ENCODE results near the gene EEF2KMT.

Gene EEF2KMT

DNA sequence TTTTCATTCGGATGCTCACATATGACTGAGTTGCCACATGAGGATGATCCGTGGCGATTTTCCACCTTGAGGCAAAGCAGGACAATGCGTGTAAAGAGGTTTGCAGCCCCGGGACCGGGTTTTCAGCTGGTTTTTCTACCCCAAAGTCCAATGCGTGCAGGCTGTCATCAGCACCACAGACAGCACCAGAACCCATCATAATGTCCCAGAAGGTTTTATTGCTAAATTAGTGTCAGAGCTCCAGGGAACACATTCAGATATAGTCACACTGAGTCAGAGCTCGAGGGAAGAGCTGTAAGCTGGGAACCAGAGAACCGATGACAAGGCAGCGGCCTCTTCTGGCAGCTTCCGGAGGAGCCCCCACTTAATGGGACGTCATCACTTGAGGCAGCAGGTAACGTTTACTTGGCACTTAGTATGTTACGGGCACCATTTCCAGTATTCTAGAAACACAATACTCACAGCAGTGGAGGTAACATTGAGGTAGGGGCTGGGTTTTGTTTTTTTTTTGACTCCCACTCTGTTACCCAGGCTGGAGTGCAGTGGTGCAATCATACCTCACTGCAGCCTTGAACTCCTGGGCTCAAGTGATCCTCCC, 54.9 kb downstream of the EEF2KMT start:
- DNase-seq = peak in 2 of 58 donors; percentile 16 to 22

DNA sequence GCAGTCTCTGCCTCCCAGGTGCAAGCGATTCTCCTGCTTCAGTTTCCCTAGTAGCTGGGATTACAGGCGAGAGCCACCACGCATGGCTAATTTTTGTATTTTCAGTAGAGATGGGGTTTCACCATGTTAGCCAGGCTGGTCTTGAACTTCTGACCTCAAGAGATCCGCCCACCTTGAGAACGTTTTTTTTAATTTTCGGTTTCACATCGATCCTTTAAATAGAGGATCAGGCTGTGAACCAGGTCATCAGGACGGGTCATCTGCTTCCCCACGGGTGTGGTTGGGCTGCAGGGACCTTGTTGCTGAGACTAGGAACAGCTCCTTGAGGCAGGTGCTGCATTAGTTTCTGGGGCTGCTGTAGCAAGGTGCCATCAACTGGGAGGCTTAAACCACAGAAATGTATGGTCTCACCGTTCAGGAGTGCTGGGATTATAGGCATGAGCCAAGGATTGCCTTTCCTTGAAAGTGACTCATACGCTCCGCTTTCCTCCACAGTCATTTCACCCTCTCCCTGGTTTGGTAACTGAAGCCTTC, 55.9 kb downstream of the EEF2KMT start:
- peak in 1 of 58 donors; percentile 28 for DNase-seq

DNA sequence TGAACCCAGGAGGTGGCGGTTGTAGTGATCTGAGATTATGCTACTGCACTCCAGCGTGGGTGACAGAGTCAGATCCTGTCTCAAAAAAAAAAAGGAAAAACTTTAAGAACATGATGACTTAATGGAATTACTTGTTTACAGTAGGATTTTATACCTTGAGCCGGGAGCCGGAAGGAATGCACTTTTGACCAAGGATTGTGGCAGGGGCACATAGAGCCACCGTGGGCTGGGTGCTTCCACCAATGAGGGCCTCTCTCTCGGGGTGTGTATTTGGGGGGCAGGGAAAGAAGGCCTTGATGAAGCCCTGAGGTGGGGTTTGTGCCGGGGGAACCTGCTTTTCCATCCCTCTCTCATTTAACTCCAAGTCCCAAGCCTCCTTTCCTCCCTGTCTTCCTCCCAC, 57.1 kb downstream of the EEF2KMT start:
- no peak for DNase-seq

DNA sequence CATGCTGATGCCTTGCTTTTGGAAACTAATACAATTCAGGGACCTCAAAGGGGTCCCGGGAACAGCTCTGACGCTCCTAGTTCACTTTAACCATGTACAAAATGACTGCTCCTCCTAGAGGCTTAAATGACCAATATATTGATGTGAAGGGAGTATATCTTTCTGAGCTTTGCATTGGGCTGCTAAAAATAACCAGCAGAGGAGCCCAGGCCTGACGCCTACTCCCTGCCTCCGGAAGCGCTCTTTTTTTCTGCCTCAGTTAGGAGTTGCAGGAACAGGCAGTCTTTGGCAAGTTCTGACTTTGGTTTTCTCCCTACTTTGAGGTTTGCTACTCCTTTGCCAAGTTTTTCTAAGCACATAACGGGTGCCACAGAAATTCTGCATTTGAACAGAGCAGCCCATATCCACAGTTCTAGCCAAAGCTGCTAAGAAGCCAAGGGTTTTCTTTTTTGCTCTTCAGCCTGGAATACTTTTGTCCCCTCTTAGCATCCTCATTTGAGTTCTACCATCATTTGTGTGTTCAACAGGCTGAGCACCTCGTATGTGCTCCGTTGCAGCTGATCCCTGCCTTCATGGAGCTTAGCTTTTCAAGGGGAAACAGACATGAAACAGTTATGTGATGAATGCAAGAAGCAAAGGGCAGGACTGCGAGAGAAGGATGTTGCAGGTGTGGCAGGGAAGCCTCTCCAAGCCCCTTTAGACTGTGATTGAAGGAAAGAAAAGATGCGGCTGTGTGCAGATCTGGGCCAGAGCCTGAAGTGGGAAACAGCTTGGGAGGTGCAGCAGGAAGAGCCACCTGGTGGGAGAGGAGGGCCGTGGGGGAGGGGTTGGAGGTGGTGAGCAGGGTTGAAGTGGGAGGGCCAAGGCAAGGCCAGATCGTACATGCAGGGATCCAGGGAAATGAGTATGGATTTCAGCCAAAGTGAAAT, 61.1 kb downstream of the EEF2KMT start:
- peak in 34 of 58 donors; percentile 15 to 84 (median 46) for DNase-seq

DNA sequence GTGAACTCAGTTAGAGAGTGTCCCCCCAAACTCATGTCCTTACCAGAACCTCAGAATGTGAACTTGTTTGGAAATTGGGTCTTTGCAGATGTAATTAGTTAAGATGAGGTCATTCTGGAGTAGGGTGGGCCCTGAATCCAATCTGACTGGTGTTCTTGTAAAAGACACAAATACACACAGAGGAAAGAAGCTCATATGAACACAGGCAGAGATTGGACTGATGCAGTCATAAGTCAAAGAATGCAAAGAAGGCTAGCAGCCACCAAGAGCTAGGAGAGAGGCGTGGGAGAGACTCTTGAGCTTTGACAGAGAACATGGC, 61.7 kb downstream of the EEF2KMT start:
- DNase-seq = no peak

All from anterior cingulate cortex (tissue), 58 donors.